Breast epithelium (tissue), 3 donors: ENCODE data around the gene MTNR1A.

Source experiments
- CTCF ChIP-seq, 3 donors: fragments of 450-650 bp; IDR thresholded peaks; one replicate each; pipeline ENCODE4 v1.5.1; 2016 to 2017; ENCODE audit warnings: antibody characterized with exemption in 3 of 3, mild to moderate bottlenecking in 3 of 3, moderate library complexity in 3 of 3
- POLR2A ChIP-seq: fragments of 450-650 bp; IDR thresholded peaks from one replicate; pipeline ENCODE4 v1.6.1; 2016; ENCODE audit warnings: antibody characterized with exemption, mild to moderate bottlenecking, moderate library complexity
- POLR2AphosphoS5 ChIP-seq, 3 donors: sonication (generic); formaldehyde crosslinking; IDR thresholded peaks; one replicate each; pipeline ENCODE4 v1.6.1; 2017; ENCODE audit warnings: antibody characterized with exemption in 3 of 3

GRCh38 chr4:186483656-186484055 lies 71.7 kb downstream of the MTNR1A start:
- no peak for TF ChIP-seq CTCF (IDR thresholded peaks at IDR 0.05)
- TF ChIP-seq POLR2AphosphoS5 (IDR thresholded peaks at IDR 0.05): no peak
- TF ChIP-seq POLR2A: no peak
